T-helper 2 cell (primary cell): ENCODE measurements around the gene NR3C1.

Source experiments
- DNase-seq, 5 experiments: peaks; one replicate each; pipeline versions ENCODE4 v3.0.0 to v3.0.0-alpha.2; 2012 to 2022

The NR3C1 gene

GRCh38 chr5:143360755-143361154, 42.7 kb downstream of the NR3C1 start:
- DNase-seq = no peak

- peak in 1 of 5 experiments; percentile 46 for DNase-seq
Measured at GRCh38 chr5:143359869-143360268, 43.6 kb downstream of the NR3C1 start.

- no peak for DNase-seq
Measured at GRCh38 chr5:143356855-143357583, 46.5 kb downstream of the NR3C1 start.

- DNase-seq = peak; percentile 5 to 72 (median 43)
Measured at GRCh38 chr5:143355710-143356109, 47.8 kb downstream of the NR3C1 start.

GRCh38 chr5:143354025-143354424, 49.5 kb downstream of the NR3C1 start:
- DNase-seq = peak in 1 of 5 experiments; percentile 48

GRCh38 chr5:143352691-143353090, 50.8 kb downstream of the NR3C1 start:
- peak in 2 of 5 experiments; percentile 17 to 81 for DNase-seq

- DNase-seq = peak in 1 of 5 experiments; percentile 69
Measured at GRCh38 chr5:143350751-143351602, 52.5 kb downstream of the NR3C1 start.

- no peak for DNase-seq
Measured at GRCh38 chr5:143350341-143350740, 53.1 kb downstream of the NR3C1 start.

GRCh38 chr5:143349177-143349576, 54.3 kb downstream of the NR3C1 start:
- DNase-seq = no peak

GRCh38 chr5:143347698-143348344, 55.7 kb downstream of the NR3C1 start:
- DNase-seq = no peak

- no peak for DNase-seq
Measured at GRCh38 chr5:143347046-143347445, 56.4 kb downstream of the NR3C1 start.

- no peak for DNase-seq
Measured at GRCh38 chr5:143345671-143346440, 57.6 kb downstream of the NR3C1 start.

- no peak for DNase-seq
Measured at GRCh38 chr5:143343042-143343441, 60.4 kb downstream of the NR3C1 start.

- no peak for DNase-seq
Measured at GRCh38 chr5:143342607-143343006, 60.9 kb downstream of the NR3C1 start.

GRCh38 chr5:143341807-143342570, 61.5 kb downstream of the NR3C1 start:
- DNase-seq = no peak

- DNase-seq = no peak
Measured at GRCh38 chr5:143340891-143341685, 62.4 kb downstream of the NR3C1 start.

- no peak for DNase-seq
Measured at GRCh38 chr5:143338658-143339366, 64.7 kb downstream of the NR3C1 start.

- no peak for DNase-seq
Measured at GRCh38 chr5:143337946-143338345, 65.5 kb downstream of the NR3C1 start.

- no peak for DNase-seq
Measured at GRCh38 chr5:143336485-143336884, 67.0 kb downstream of the NR3C1 start.

- DNase-seq = no peak
Measured at GRCh38 chr5:143334903-143335302, 68.6 kb downstream of the NR3C1 start.
